AG09319 (cell line): ENCODE measurements around the gene SLC25A13.

ENCODE experiments used
- DNase-seq: peaks from one replicate; pipeline ENCODE4 v3.0.0-alpha.2; 2010; ENCODE audit warnings: low read depth; ENCODE audit errors: extremely low read depth
- TF ChIP-seq, protein P1 (sequence below): IDR thresholded peaks from 2 replicates; pipeline ENCODE4 v1.5.1; 2011; ENCODE audit warnings: low read depth, mild to moderate bottlenecking, inconsistent platforms, low read length, moderate library complexity

SLC25A13 gene

GRCh38 chr7:96233528-96234154, 88.3 kb downstream of the SLC25A13 start:
- no peak for DNase-seq
- TF ChIP-seq, protein P1, sequence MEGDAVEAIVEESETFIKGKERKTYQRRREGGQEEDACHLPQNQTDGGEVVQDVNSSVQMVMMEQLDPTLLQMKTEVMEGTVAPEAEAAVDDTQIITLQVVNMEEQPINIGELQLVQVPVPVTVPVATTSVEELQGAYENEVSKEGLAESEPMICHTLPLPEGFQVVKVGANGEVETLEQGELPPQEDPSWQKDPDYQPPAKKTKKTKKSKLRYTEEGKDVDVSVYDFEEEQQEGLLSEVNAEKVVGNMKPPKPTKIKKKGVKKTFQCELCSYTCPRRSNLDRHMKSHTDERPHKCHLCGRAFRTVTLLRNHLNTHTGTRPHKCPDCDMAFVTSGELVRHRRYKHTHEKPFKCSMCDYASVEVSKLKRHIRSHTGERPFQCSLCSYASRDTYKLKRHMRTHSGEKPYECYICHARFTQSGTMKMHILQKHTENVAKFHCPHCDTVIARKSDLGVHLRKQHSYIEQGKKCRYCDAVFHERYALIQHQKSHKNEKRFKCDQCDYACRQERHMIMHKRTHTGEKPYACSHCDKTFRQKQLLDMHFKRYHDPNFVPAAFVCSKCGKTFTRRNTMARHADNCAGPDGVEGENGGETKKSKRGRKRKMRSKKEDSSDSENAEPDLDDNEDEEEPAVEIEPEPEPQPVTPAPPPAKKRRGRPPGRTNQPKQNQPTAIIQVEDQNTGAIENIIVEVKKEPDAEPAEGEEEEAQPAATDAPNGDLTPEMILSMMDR: no peak

DNA sequence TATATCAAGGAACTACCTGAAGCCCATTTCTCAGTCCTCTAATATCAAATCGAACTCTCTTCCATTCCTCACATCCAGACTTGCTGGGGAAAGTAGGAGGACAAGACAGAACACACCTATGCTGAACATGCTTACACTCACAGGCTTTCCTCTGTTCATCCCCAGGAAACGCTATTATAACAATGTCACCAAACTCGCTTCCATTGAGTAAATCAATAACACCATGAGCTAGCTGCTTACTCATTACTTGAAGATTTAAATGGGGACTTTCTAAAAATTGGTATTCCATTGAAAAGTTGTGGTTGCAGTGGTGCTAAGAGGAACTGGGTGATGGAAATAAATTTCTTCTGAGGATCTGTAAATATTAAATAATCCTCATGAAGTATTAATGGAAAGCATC, 88.8 kb downstream of the SLC25A13 start:
- no peak for DNase-seq
- TF ChIP-seq, protein P1: no peak

DNA sequence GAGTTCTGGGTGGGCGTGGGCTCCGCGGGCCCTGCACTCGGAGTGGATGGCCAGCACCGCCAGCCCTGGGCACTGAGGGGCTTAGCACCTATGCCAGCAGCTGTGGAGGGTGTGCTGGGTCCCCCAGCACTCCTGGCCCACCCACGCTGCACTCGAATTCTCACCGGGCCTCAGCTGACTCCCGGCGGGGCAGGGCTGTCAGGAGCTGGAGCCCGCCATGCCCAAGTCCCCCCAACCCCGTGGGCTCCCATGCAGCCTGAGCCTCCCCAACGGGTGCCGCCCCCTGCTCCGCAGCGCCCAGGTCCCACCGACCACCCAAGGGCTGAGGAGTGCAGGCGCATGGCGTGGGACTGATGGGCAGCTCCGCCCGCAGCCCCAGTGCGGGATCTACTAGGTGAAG, 93.1 kb downstream of the SLC25A13 start:
- DNase-seq: no peak
- TF ChIP-seq, protein P1: no peak

DNA sequence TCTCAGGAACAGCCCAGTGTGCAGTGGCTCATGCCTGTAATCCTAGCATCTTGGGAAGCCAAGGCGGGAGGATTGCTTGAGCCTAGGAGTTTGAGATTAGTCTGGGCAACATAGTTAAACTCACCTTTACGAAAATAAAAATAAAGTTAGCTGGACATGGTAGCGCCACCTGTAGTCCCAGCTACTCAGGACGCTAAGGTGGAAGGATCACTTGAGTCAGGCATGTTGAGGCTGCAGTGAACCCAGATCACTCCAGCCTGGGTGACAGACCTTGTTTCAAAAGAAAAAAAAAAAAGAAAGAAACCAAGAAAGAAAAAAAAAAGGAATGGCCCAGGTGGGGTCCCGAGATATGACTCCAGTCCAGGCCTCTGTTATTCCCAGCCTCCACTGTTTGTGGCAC, 96.6 kb downstream of the SLC25A13 start:
- TF ChIP-seq, protein P1: no peak
- no peak for DNase-seq

DNA sequence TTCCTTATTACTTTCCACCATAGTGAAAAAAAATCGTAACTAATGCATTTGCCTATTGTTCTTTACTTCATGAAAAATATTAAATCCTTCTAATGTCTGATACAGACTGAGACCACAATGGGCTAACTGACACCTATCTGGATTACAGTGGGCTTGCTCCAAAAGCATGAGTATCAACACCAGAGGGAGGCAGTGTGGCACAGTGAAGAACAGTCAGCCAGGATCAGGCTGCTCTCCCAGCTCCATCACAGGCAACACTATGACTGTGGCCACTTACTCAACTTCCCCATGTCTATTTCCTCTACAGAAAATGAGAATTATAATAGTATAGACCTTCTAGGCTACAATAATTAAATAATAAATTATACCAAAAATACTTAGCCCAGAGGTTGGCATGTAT, 97.2 kb downstream of the SLC25A13 start:
- TF ChIP-seq, protein P1: no peak
- no peak for DNase-seq

DNA sequence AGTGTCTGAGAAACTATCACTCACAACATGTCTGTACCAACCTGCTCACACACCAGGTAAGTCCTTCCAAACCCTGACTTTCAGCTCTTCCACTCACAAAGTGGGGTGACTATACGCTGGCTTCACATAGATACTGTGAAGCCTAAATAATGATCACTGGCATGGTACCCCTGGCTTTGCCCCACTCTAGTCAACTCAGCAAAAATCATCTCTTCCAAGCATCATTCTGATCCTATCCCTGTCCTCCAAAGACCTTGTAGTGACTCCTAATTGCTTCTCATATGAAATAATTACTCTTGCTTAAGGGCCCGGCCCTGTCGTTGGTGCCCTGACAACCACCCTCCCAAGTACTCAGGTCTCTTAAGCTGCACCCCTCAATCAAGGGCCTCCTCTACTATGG, 97.8 kb downstream of the SLC25A13 start:
- TF ChIP-seq, protein P1: no peak
- no peak for DNase-seq

DNA sequence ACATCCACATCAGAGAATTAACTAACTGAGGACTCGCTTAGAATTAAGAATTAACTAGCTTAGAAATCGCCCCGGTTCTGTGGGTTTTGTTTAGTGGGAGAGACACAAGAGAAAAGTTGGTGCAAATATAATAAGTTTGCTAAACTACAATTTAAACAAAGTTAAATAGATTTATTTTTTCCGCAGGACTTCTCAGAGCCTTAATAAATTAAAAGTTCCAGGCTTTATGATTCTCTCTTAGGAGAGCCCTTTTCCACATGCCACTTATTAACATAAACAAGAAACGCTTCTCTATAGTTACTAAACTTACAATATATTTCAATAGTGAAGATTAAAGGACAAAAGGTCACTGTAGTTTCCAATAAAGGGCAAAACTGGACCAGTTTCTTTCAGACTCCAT, 100.0 kb downstream of the SLC25A13 start:
- no peak for DNase-seq
- TF ChIP-seq, protein P1: no peak
